ENCODE measurements around the gene TTPAL.
"Not testable (repeated sequence)": the region's sequence is repeated elsewhere in the genome, so short reads cannot be mapped to it uniquely, and the experiment has no call there.

Gene TTPAL

GRCh38 chr20:44468044-44468782 is 7.5 kb upstream of the TTPAL start:
- no peak for DNase-seq

- no peak for DNase-seq
Measured at GRCh38 chr20:44470327-44470726, 5.3 kb upstream of the TTPAL start.

GRCh38 chr20:44471481-44471882 is 4.2 kb upstream of the TTPAL start:
- no peak for DNase-seq

GRCh38 chr20:44472283-44472682 is 3.4 kb upstream of the TTPAL start:
- DNase-seq: not testable (repeated sequence)

GRCh38 chr20:44475372-44475693 is 341 bp upstream of the TTPAL start:
- DNase-seq: no peak

- DNase-seq: no peak
Measured at GRCh38 chr20:44477151-44477550, 1.5 kb downstream of the TTPAL start.

- no peak for DNase-seq
Measured at GRCh38 chr20:44478206-44478605, 2.5 kb downstream of the TTPAL start.

- DNase-seq: no peak
Measured at GRCh38 chr20:44479643-44480042, 4.0 kb downstream of the TTPAL start.

GRCh38 chr20:44480097-44480496 is 4.4 kb downstream of the TTPAL start:
- no peak for DNase-seq

GRCh38 chr20:44481719-44482416 is 6.2 kb downstream of the TTPAL start:
- no peak for DNase-seq

- no peak for DNase-seq
Measured at GRCh38 chr20:44483112-44483511, 7.4 kb downstream of the TTPAL start.

- no peak for DNase-seq
Measured at GRCh38 chr20:44485078-44485829, 9.6 kb downstream of the TTPAL start.

GRCh38 chr20:44485830-44486198 is 10.1 kb downstream of the TTPAL start:
- no peak for DNase-seq

- no peak for DNase-seq
Measured at GRCh38 chr20:44488551-44488950, 12.9 kb downstream of the TTPAL start.

GRCh38 chr20:44489223-44489622 is 13.5 kb downstream of the TTPAL start:
- no peak for DNase-seq

GRCh38 chr20:44489931-44490330 is 14.3 kb downstream of the TTPAL start:
- DNase-seq: no peak

- no peak for DNase-seq
Measured at GRCh38 chr20:44491635-44492395, 16.1 kb downstream of the TTPAL start.

GRCh38 chr20:44494266-44494665 is 18.6 kb downstream of the TTPAL start:
- DNase-seq: no peak

GRCh38 chr20:44494681-44495080 is 19.0 kb downstream of the TTPAL start:
- no peak for DNase-seq

- no peak for DNase-seq
Measured at GRCh38 chr20:44495257-44495656, 19.6 kb downstream of the TTPAL start.

GRCh38 chr20:44495802-44496481 is 20.3 kb downstream of the TTPAL start:
- DNase-seq: no peak

GRCh38 chr20:44496976-44497375 is 21.3 kb downstream of the TTPAL start:
- DNase-seq: no peak

GRCh38 chr20:44497761-44498160 is 22.1 kb downstream of the TTPAL start:
- no peak for DNase-seq
